GM12878 (cell line): ENCODE measurements around the gene HERPUD2. TPM values are rescaled to one million over a fixed set of nuclear protein-coding genes. Genes with fewer than 3 reads are reported as not detected.

Experiments used
- ATAC-seq: fragments of 200-7000 bp; cut with Tn5 transposase; 3 replicates; pipeline ENCODE4 v1.9.1; 2020; ENCODE audit warnings: mild to moderate bottlenecking, moderate library complexity
- BruUV-seq: library from RNA; stranded (reverse); fragments of 400-500 nt; replicated peaks from 2 replicates; lab custom pipeline; 2021; lab: Mats Ljungman, UMichigan
- CTCF ChIA-PET: fragments of 300-600 bp; sonication (Branson Sonifier 250); formaldehyde crosslinking; extraction: SDS; loops from one replicate; lab custom pipeline; 2021; ENCODE audit warnings: inconsistent platforms; lab: Yijun Ruan, JAX
- POLR2A ChIA-PET: fragments of 350-600 bp; formaldehyde crosslinking; extraction: SDS; loops from one replicate; lab custom pipeline; 2021; ENCODE audit warnings: inconsistent platforms; lab: Charles Lee
- RAD21 ChIA-PET: fragments of 300-600 bp; sonication (Branson Sonifier 250); formaldehyde crosslinking; loops from one replicate; lab custom pipeline; 2023; ENCODE audit warnings: antibody characterized with exemption; ENCODE audit not compliant: unreplicated experiment; lab: Charles Lee
- SMC1A ChIA-PET: fragments of 300-600 bp; sonication (Branson Sonifier 250); formaldehyde crosslinking; loops from one replicate; lab custom pipeline; 2023; ENCODE audit not compliant: unreplicated experiment, uncharacterized antibody; lab: Charles Lee
- DNase-seq: peaks from one replicate; pipeline ENCODE4 v3.0.0-alpha.2; 2011; ENCODE audit warnings: low read depth, low spot score
- FAIRE-seq: peaks from 3 replicates; lab custom pipeline; 2011; peaks lifted over from hg19 to GRCh38; lab: Jason Lieb, UNC
- H2AFZ ChIP-seq: 2 replicates; pipeline ENCODE4 v1.6.0; 2011; ENCODE audit warnings: low read depth, low read length, control low read depth; ENCODE audit not compliant: control insufficient read depth
- H3K27ac ChIP-seq: 2 replicates; pipeline ENCODE4 v1.5.1; 2011; ENCODE audit warnings: control low read depth; ENCODE audit not compliant: control insufficient read depth, insufficient read depth
- H3K27me3 ChIP-seq, 2 experiments: replicated peaks in 1 of 2; 2 replicates each; pipeline versions ENCODE4 v1.6.0 to v1.6.1; 2011; ENCODE audit warnings: low read length in 1 of 2; ENCODE audit not compliant: control insufficient read depth in 2 of 2, insufficient read depth in 2 of 2
- H3K36me3 ChIP-seq, 2 experiments: 2 replicates each; pipeline ENCODE4 v1.5.1; 2011; ENCODE audit warnings: low read length in 1 of 2; ENCODE audit not compliant: control insufficient read depth in 2 of 2, insufficient read depth in 2 of 2
- H3K4me1 ChIP-seq: 2 replicates; pipeline ENCODE4 v1.6.1; 2011; ENCODE audit warnings: mild to moderate bottlenecking, low read length, moderate library complexity, mixed read lengths; ENCODE audit not compliant: control insufficient read depth, insufficient read depth
- H3K4me2 ChIP-seq: 2 replicates; pipeline ENCODE4 v1.6.0; 2011; ENCODE audit warnings: control low read depth; ENCODE audit not compliant: control insufficient read depth, insufficient read depth
- H3K4me3 ChIP-seq: fragments of 200-600 bp; sonication (generic); 2 replicates; pipeline ENCODE4 v1.5.1; 2016
- H3K79me2 ChIP-seq: 2 replicates; pipeline ENCODE4 v1.6.0; 2011; ENCODE audit warnings: low read length; ENCODE audit not compliant: control insufficient read depth, insufficient read depth
- H3K9ac ChIP-seq: 2 replicates; pipeline ENCODE4 v1.8.0; 2011; ENCODE audit warnings: low read length, control low read depth, mixed read lengths; ENCODE audit not compliant: control insufficient read depth, insufficient read depth
- H3K9me3 ChIP-seq: replicated peaks from 3 replicates; pipeline ENCODE4 v1.5.1; 2011; ENCODE audit warnings: mild to moderate bottlenecking, low read length; ENCODE audit not compliant: control insufficient read depth, insufficient read depth
- H4K20me1 ChIP-seq: 2 replicates; pipeline ENCODE4 v1.6.0; 2011; ENCODE audit not compliant: control insufficient read depth, insufficient read depth
- ATF3 ChIP-seq: IDR thresholded peaks from 2 replicates; pipeline ENCODE4 v1.6.1; 2011; ENCODE audit warnings: low read depth, mild to moderate bottlenecking, low read length, moderate library complexity, borderline replicate concordance; ENCODE audit errors: extremely low read depth
- CUX1 ChIP-seq: IDR thresholded peaks from 2 replicates; pipeline ENCODE4 v1.6.1; 2012; ENCODE audit warnings: improper control_type of control experiment, low read depth, low read length; ENCODE audit not compliant: insufficient replicate concordance
- JUNB ChIP-seq: IDR thresholded peaks from 2 replicates; pipeline ENCODE4 v1.6.1; 2016; ENCODE audit warnings: antibody characterized with exemption, mild to moderate bottlenecking
- WGBS: methylation state at CpG from one replicate; pipeline ENCODE4 v1.1.6; 2016; ENCODE audit warnings: low lambda C conversion rate; ENCODE audit not compliant: insufficient replicate concordance, insufficient coverage; ENCODE audit errors: missing lambda C conversion rate; 5-methylcytosine and 5-hydroxymethylcytosine counted together
- in situ Hi-C: fragments of 300-500 bp; cut with MboI; formaldehyde crosslinking; loops from 9 replicates; pipeline ENCODE4 v1.14.3; 2018; ENCODE audit warnings: mixed read lengths
- intact Hi-C: fragments of 100-400 bp; cut with micrococcal nuclease; formaldehyde crosslinking; loops from one replicate; pipeline ENCODE4 v1.14.2; 2022; ENCODE audit not compliant: unreplicated experiment
- polyA plus RNA-seq, 11 experiments: library from polyadenylated mRNA; depleted of rRNA in 4 of 11; unstranded in 6 of 11; stranded (reverse) in 5 of 11; fragments of >200 nt; fragmentation: Nextera tagmentation in 4 of 11; fragmentation: Illumina TruSeq in 1 of 11; extraction: Ambion mirVana in 4 of 11; extraction: Trizol in 1 of 11; gene quantifications; 1 replicate in 1 of 11; 2 replicates in 10 of 11; pipeline versions ENCODE4 v1.2.1 to v1.2.3, GENCODE V29; 2011 to 2016; ENCODE audit warnings: inconsistent platforms in 2 of 11, missing spikeins in 2 of 11, low read depth in 1 of 11
- total RNA-seq, 4 experiments: library from RNA; depleted of rRNA in 3 of 4; stranded (reverse); fragments of >200 nt in 3 of 4; fragmentation: Illumina TruSeq in 1 of 4; extraction: Trizol in 1 of 4; gene quantifications; 2 replicates each; pipeline versions ENCODE4 v1.2.1 to v1.2.3, GENCODE V29; 2013 to 2021
- TF ChIP-seq, protein P1 (sequence below): fragments of 450-650 bp; IDR thresholded peaks from 2 replicates; pipeline ENCODE4 v1.6.1; 2017; ENCODE audit warnings: mild to moderate bottlenecking, low read depth, inconsistent platforms; ENCODE audit not compliant: poor library complexity, severe bottlenecking

The HERPUD2 gene
- total and polyA plus RNA-seq, 10 of the 15 experiments (the other 5 are each of a cell fraction or from before 2014, with no cell fraction given): 4.7 to 69.6 (median 13.9) TPM

- DNase-seq (no peak), FAIRE-seq (no peak), ATAC-seq (peak; percentile 79)
- Histone ChIP-seq H3K9me3 (no peaks in the 10 kb centered on the region; the same call in 2 of the 3 replicates), H3K4me2 (peak overlapping the region; percentile 31), H3K4me3 (no peak overlapping the region), H4K20me1 (no peaks in the 10 kb centered on the region), H3K36me3 (peaks cover 4% of the 10 kb centered on the region in 2 experiments; a peak in 2 of 4 replicates), H3K79me2 (peaks cover 2% of the 10 kb centered on the region; the same call in 1 of the 2 replicates), H3K27me3 (no peaks in the 10 kb centered on the region), H3K27ac (peak overlapping the region; percentile 58), H3K4me1 (peaks cover 22% of the 10 kb centered on the region), H2AFZ (no peak overlapping the region), H3K9ac (no peak overlapping the region)
- ChIA-PET POLR2A (interaction anchor here (1.0 kb wide), 1 partner anchor 80 kb away, joined by 4 read pairs; no protein-coding TSS in a partner anchor), RAD21 (interaction anchor here (1.0 to 2.0 kb wide), 3 partner anchors 10 to 81 kb away, joined by 3 to 6 read pairs (median 5); no protein-coding TSS in a partner anchor), SMC1A (interaction anchor here (0.9 to 2.5 kb wide), 13 partner anchors 8 to 149 kb away, joined by 3 to 11 read pairs (median 5); no protein-coding TSS in a partner anchor), CTCF (interaction anchor here (0.9 to 2.0 kb wide), 4 partner anchors 11 to 261 kb away, joined by 3 to 11 read pairs (median 4); no protein-coding TSS in a partner anchor)
- in situ Hi-C loops: no loop called here
- 24% methylated on average over 4 of the region's 4 CpGs for WGBS
- TF ChIP-seq ATF3 (no peak), JUNB (peak; percentile 23; the same call in 1 of the 2 replicates)
- no TSS peak for BruUV-seq
- intact Hi-C loops: loop anchor here (5.0 kb wide), 1 partner anchor 47 kb away; no protein-coding TSS in a partner anchor
Observed at GRCh38 chr7:35645691-35646090, 49.2 kb downstream of the HERPUD2 start.

DNA sequence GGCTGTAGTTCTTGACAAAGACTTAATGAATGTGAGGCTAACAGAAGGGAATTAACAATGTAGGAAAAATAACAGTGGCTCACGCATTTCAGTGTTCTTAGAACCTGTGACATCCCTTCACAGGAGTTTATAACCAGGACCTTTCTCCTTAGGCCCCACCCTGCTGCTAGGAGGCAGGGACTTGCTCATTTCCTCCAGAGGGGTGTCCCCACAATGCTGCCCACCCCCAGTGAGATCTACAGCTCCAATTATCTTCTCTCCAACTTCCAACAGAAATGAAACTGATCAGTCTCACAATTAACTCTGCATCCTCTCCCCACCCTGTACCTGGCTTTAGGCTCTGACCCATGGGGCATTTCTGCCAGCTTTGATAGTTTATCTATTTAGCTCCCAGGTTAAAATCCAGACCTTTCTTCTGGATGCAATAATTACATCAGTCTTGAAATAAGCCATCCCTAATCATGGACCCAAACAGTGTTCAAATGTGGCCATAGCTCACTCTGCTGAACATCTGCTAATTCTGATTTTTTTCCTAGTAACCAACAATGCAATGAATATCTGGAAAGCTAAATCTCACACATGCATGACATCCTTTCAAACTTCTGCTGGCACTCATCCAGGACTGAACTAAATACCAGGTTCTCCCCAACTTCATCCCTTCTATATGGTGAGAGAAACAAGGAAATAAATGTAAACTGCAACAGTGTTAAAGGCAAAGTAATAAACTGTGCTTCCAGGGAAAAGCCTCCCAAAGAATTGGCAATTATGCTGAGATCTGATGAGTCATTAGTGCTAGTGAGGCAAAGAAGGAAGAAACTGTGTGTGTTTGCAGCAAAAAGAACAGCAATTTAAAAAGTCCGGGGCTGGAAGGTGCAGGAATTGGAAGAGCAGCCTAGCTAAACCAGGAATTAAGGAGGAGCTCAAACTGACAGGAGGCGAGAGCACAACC is 64.6 kb downstream of the HERPUD2 start:
- ChIA-PET CTCF (no interaction called here), RAD21 (interaction anchor here (0.8 kb wide), 1 partner anchor 64 kb away, joined by 3 read pairs; no protein-coding TSS in a partner anchor), POLR2A (interaction anchor here (0.6 kb wide), 1 partner anchor 884 kb away, joined by 4 read pairs; no protein-coding TSS in a partner anchor), SMC1A (interaction anchor here (0.9 to 1.8 kb wide), 8 partner anchors 12 to 81 kb away, joined by 3 to 6 read pairs (median 3); no protein-coding TSS in a partner anchor)
- FAIRE-seq (peak; percentile 18), ATAC-seq (no peak), DNase-seq (no peak)
- H3K27me3 ChIP-seq: no peaks in the 10 kb centered on the region
- no peak overlapping the region for H3K4me2 ChIP-seq
- no peak overlapping the region for H3K27ac ChIP-seq
- no TSS peak for BruUV-seq
- no peaks in the 10 kb centered on the region for H3K9me3 ChIP-seq
- H3K36me3 ChIP-seq: peaks cover 0 to 11% of the 10 kb centered on the region in 2 experiments; a peak in 3 of 4 replicates
- in situ Hi-C loops (no loop called here), intact Hi-C loops (no loop called here)
- H4K20me1 ChIP-seq: no peaks in the 10 kb centered on the region
- no peaks in the 10 kb centered on the region for H3K4me1 ChIP-seq
- no peak overlapping the region for H2AFZ ChIP-seq
- no peaks in the 10 kb centered on the region for H3K79me2 ChIP-seq
- WGBS: 95% methylated on average over 3 of the region's 3 CpGs
- H3K4me3 ChIP-seq: no peak overlapping the region
- H3K9ac ChIP-seq: no peak overlapping the region
- TF ChIP-seq, protein P1, sequence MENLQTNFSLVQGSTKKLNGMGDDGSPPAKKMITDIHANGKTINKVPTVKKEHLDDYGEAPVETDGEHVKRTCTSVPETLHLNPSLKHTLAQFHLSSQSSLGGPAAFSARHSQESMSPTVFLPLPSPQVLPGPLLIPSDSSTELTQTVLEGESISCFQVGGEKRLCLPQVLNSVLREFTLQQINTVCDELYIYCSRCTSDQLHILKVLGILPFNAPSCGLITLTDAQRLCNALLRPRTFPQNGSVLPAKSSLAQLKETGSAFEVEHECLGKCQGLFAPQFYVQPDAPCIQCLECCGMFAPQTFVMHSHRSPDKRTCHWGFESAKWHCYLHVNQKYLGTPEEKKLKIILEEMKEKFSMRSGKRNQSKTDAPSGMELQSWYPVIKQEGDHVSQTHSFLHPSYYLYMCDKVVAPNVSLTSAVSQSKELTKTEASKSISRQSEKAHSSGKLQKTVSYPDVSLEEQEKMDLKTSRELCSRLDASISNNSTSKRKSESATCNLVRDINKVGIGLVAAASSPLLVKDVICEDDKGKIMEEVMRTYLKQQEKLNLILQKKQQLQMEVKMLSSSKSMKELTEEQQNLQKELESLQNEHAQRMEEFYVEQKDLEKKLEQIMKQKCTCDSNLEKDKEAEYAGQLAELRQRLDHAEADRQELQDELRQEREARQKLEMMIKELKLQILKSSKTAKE: no peak
- no peak for TF ChIP-seq CUX1
